LNCAP (cell line): Measurements from ENCODE around the gene CNNM3.

ENCODE experiments used
- TF ChIP-seq, protein P1 (sequence below): fragments of 450-650 bp; IDR thresholded peaks from 2 replicates; pipeline ENCODE4 v1.5.1; 2017; ENCODE audit warnings: mild to moderate bottlenecking

The CNNM3 gene

DNA sequence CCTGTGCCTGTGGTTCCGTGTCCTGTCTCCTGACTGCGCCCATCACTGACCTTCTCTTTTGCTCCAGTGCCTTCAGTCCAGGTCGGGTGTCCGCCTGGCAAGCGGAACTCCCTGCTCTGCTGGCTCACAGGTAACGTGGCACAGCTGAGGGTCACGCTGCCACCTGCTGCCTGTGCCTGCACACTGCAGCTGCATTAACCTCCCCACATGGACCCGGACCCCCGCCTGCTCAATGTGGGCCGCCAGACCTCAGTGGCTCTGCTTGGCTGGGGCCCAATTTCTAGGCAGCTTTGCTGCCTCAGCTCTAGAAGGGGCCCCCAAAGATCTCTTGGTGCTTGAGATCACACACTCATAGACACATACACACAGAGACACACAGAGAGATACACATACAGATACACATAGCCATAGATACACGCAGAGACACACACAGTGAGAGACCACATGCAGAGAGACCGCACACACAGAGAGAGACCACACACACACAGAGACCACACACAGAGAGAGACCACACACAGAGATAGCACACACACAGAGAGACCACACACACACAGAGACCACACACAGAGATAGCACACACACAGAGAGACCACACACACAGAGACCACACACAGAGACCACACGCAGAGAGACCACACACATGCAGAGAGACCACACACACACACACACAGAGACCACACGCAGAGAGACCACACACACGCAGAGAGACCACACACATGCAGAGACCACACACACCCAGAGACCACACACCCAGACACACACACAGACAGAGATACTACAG is 14.9 kb upstream of the CNNM3 start:
- TF ChIP-seq, protein P1, sequence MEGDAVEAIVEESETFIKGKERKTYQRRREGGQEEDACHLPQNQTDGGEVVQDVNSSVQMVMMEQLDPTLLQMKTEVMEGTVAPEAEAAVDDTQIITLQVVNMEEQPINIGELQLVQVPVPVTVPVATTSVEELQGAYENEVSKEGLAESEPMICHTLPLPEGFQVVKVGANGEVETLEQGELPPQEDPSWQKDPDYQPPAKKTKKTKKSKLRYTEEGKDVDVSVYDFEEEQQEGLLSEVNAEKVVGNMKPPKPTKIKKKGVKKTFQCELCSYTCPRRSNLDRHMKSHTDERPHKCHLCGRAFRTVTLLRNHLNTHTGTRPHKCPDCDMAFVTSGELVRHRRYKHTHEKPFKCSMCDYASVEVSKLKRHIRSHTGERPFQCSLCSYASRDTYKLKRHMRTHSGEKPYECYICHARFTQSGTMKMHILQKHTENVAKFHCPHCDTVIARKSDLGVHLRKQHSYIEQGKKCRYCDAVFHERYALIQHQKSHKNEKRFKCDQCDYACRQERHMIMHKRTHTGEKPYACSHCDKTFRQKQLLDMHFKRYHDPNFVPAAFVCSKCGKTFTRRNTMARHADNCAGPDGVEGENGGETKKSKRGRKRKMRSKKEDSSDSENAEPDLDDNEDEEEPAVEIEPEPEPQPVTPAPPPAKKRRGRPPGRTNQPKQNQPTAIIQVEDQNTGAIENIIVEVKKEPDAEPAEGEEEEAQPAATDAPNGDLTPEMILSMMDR, result peak; percentile 91

DNA sequence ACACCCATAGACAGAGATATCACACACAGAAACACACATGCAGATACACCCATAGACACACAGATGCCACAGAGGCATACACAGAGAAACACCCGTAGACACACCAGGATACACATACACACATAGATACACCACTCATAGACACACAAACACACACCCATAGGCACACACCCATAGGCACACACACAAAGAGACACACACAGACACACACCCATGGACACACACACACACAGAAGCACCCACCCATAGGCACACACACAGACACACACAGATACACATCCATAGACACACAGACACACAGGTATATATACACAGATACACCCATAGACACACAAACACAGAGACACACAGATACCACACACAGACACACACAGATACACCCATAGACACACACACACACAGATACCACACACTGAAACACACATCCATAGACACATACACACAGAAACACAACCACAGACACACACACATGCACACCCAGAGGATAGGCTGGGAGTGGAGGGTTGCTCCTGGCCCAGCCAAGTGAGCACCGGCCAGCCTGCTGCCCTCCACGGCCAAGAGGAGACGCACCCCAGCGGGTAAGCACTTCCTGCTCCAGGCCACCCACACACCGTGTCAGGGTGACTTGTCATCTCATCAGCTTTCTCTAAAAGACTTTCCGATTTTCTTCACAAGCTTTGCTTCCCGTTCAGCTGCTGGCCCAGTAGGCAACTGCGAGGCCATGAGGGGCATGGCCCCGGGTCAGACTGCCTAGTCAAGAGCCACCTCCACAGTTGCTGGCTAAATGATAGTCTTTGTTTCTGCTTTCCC is 14.1 kb upstream of the CNNM3 start:
- TF ChIP-seq, protein P1, result no peak

DNA sequence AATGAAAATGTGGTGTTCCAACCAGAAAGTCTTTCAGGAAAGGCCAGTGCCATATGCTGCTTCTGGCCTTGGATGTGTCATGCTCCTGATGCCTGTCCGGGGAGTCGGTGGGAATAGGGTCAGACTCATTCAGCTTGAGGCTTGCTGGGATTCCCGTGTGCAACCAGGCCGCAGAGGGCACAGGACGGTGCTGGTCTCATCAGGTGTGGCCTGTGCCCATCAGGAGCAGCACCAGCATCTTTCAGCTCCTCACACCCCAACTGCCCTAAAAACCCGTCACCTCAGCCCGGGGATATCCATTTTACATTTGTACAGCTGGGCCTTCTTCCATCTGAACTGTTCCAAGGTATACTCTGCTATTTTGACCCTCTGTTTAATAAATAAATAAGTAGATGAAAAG is 13.3 kb upstream of the CNNM3 start:
- TF ChIP-seq, protein P1, result no peak

DNA sequence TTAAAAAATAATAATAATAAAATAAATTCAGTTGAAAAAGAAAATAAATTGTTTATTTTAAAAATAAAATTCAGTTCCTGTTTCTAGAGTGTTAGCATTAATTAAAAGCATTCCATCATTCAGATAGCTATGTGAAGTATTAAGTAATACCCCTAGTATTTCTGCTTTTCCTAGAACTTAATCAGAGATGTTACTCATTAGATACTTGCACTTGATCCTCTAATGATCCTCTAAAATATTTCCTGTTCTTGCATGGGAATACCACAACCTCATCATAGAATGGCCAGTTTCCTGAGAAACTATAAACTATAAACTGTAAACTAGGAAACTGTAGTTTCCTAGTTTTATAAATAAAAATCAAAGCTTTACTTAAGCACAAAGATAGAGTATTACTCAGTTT is 11.1 kb upstream of the CNNM3 start:
- TF ChIP-seq, protein P1, result no peak

DNA sequence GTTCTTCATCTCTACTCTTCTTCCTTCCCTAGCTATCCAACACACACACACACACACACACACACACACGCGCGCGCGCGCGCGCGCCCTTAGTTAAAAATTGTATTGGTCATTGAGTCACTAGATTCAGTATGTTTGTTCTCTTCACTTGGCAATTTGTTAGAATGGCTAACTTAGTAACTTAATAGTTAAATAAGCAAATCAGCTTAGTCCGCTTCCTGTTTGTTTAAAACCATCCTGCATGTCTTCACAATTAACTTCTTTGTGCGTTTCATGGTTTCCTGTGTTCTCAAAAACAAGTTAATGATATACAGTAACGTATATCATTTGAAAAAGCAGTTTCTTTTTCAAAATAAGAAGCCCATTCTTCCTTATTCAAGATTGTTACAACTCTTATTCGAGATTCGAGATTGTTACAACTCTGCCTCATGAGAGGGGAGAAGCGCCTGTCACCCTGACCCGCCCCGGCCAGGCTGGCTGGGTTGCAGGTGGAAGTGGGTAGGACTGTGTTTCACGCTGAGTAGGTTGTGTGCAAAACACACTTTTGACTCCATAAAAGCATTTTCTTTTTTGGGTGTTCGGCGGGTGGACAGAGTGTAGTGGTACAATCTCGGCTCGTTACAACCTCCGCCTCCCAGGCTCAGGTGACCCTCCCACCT is 9.5 kb upstream of the CNNM3 start:
- TF ChIP-seq, protein P1, result no peak

DNA sequence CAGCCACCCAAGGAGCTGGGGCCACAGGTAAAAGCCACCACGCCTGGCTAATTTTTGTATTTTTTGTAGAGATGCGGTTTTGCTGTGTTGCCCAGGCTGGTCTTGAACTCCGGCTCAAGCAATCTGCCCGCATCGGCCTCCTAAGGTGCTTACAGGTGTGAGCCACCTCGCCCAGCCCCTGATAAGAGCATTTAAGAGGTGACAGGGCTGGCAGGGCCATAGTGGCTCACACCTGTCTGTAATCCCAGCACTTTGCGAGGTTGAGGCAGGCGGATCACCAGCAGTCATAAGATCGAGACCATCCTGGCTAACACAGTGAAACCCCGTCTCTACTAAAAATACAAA is 9.0 kb upstream of the CNNM3 start:
- TF ChIP-seq, protein P1, result no peak

DNA sequence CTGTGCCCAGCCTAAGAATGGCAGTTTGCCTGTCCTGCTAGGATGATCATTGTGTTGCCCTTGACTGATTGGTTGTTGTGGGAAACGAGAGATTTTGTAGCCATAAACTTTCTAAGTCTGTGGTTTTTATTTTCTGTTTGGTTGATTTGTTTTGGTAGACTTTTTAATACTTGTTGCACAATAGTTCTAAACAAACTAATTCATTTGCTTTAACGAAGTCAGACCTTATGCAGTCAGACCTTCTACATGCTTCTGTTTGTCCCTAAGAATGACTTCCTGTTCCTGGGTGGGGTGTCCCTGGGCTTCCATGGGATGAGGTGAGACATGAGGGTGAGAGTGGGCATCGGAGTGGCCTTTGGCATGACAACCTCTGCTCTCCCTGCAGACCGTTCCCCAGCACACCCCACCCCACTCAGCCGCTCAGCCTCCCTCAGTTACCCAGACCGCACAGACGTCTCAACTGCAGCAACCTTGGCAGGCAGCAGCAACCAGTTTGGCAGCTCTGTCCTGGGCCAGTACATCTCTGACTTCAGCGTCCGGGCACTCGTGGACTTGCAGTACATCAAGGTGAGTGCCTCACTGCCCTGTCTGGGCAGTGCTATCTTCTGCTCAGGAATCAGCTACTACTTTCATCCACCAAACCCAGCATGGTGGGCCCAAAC is 7.8 kb upstream of the CNNM3 start:
- TF ChIP-seq, protein P1, result no peak
